H1 (cell line): ENCODE results near the gene LEMD2. TPM values are rescaled to one million over a fixed set of nuclear protein-coding genes. Genes with fewer than 3 reads are reported as not detected.

Experiments used
- CTCF ChIA-PET: fragments of 300-600 bp; sonication (Branson Sonifier 250); formaldehyde crosslinking; loops from one replicate; lab custom pipeline; 2021; ENCODE audit not compliant: partially characterized antibody; lab: Charles Lee
- POLR2A ChIA-PET: fragments of 300-600 bp; sonication (Branson Sonifier 250); formaldehyde crosslinking; loops from one replicate; lab custom pipeline; 2021; ENCODE audit warnings: inconsistent platforms; ENCODE audit not compliant: partially characterized antibody; lab: Charles Lee
- DNase-seq, 2 experiments: peaks; one replicate each; pipeline versions ENCODE4 v3.0.0 to v3.0.0-alpha.2; 2010 to 2022; ENCODE audit warnings: low spot score in 2 of 2, low read depth in 1 of 2, mixed read lengths in 1 of 2
- FAIRE-seq: peaks from 2 replicates; lab custom pipeline; 2011; peaks lifted over from hg19 to GRCh38; lab: Jason Lieb, UNC
- H2AFZ ChIP-seq: 2 replicates; pipeline ENCODE4 v1.8.1; 2012; ENCODE audit warnings: low read length, inconsistent platforms
- H2AK5ac ChIP-seq: 2 replicates; pipeline ENCODE4 v1.6.1; 2013; ENCODE audit warnings: low read depth, low read length
- H2BK120ac ChIP-seq: replicated peaks from 2 replicates; pipeline ENCODE3; 2013; ENCODE audit warnings: low read depth, low read length, inconsistent platforms
- H2BK12ac ChIP-seq: 2 replicates; pipeline ENCODE4 v1.6.1; 2013; ENCODE audit warnings: low read depth, low read length
- H2BK15ac ChIP-seq: 2 replicates; pipeline ENCODE4 v1.6.1; 2013; ENCODE audit warnings: low read length
- H2BK20ac ChIP-seq: 2 replicates; pipeline ENCODE4 v1.6.1; 2013; ENCODE audit warnings: low read length
- H2BK5ac ChIP-seq: 2 replicates; pipeline ENCODE4 v1.6.1; 2013; ENCODE audit warnings: low read depth, low read length
- H3K14ac ChIP-seq: 2 replicates; pipeline ENCODE4 v1.6.1; 2013; ENCODE audit warnings: inconsistent platforms; ENCODE audit not compliant: insufficient read length
- H3K18ac ChIP-seq: 2 replicates; pipeline ENCODE4 v1.6.1; 2013; ENCODE audit warnings: low read length; ENCODE audit errors: extremely low read depth
- H3K23ac ChIP-seq: 2 replicates; pipeline ENCODE4 v1.6.1; 2013; ENCODE audit warnings: inconsistent platforms; ENCODE audit not compliant: insufficient read length
- H3K23me2 ChIP-seq: 2 replicates; pipeline ENCODE4 v1.6.1; 2013; ENCODE audit warnings: low read depth, low read length
- H3K27ac ChIP-seq: 2 replicates; pipeline ENCODE4 v1.6.1; 2011; ENCODE audit warnings: low read depth, low read length, inconsistent platforms
- H3K27me3 ChIP-seq, 4 experiments: replicated peaks in 1 of 4; 1 replicate in 1 of 4; 2 replicates in 3 of 4; pipeline versions ENCODE4 v1.6.1 to v1.8.1; 2011 to 2013; ENCODE audit warnings: low read length in 3 of 4, mild to moderate bottlenecking in 3 of 4, inconsistent platforms in 2 of 4, mixed read lengths in 2 of 4, moderate library complexity in 1 of 4; ENCODE audit not compliant: control insufficient read depth in 3 of 4, insufficient read depth in 3 of 4; ENCODE audit errors: extremely low read depth in 1 of 4
- H3K36me3 ChIP-seq, 4 experiments: 2 replicates each; pipeline versions ENCODE4 v1.6.1 to v1.8.1; 2011 to 2013; ENCODE audit warnings: mild to moderate bottlenecking in 4 of 4, low read length in 3 of 4, moderate library complexity in 2 of 4, control low read depth in 1 of 4, inconsistent platforms in 1 of 4; ENCODE audit not compliant: insufficient read depth in 4 of 4, control insufficient read depth in 2 of 4
- H3K4ac ChIP-seq: replicated peaks from 2 replicates; pipeline ENCODE3; 2013; ENCODE audit warnings: low read length, low read depth, mixed read lengths, inconsistent platforms; ENCODE audit not compliant: insufficient read length
- H3K4me1 ChIP-seq, 4 experiments: replicated peaks in 1 of 4; 1 replicate in 1 of 4; 2 replicates in 3 of 4; pipeline versions ENCODE4 v1.6.1 to v1.8.1; 2011 to 2013; ENCODE audit warnings: low read length in 3 of 4, inconsistent platforms in 2 of 4, mixed read lengths in 1 of 4; ENCODE audit not compliant: insufficient read depth in 4 of 4, control insufficient read depth in 3 of 4
- H3K4me2 ChIP-seq, 2 experiments: 2 replicates each; pipeline versions ENCODE4 v1.6.1 to v1.8.1; 2011 to 2013; ENCODE audit warnings: low read depth in 2 of 2, low read length in 2 of 2, control low read depth in 1 of 2, inconsistent platforms in 1 of 2, mild to moderate bottlenecking in 1 of 2; ENCODE audit not compliant: insufficient read depth in 1 of 2
- H3K4me3 ChIP-seq, 4 experiments: fragments of 200-600, 300-600 bp in 1 of 4; sonication (generic), shearing (Covaris generic), sonication (Bioruptor Twin) in 1 of 4; 2 replicates each; pipeline versions ENCODE4 v1.5.1 to v1.8.1; 2011 to 2016; ENCODE audit warnings: low read length in 4 of 4, low read depth in 3 of 4, control low read depth in 2 of 4, inconsistent platforms in 2 of 4, mild to moderate bottlenecking in 2 of 4, mixed read lengths in 1 of 4, moderate library complexity in 1 of 4; ENCODE audit not compliant: insufficient read depth in 2 of 4; ENCODE audit errors: extremely low read depth in 1 of 4
- H3K56ac ChIP-seq: replicated peaks from 2 replicates; pipeline ENCODE3; 2013; ENCODE audit warnings: low read depth, mild to moderate bottlenecking, mixed read lengths, low read length, inconsistent platforms; ENCODE audit not compliant: insufficient read length
- H3K79me1 ChIP-seq: 2 replicates; pipeline ENCODE4 v1.6.1; 2013; ENCODE audit warnings: low read depth, low read length, control low read depth
- H3K79me2 ChIP-seq, 2 experiments: 2 replicates each; pipeline versions ENCODE4 v1.6.1 to v1.8.1; 2012 to 2013; ENCODE audit warnings: low read length in 2 of 2, mild to moderate bottlenecking in 2 of 2, inconsistent platforms in 1 of 2; ENCODE audit not compliant: insufficient read depth in 2 of 2, control insufficient read depth in 1 of 2
- H3K9ac ChIP-seq, 4 experiments: replicated peaks in 1 of 4; 1 replicate in 1 of 4; 2 replicates in 3 of 4; pipeline versions ENCODE4 v1.6.1 to v1.8.1; 2011 to 2013; ENCODE audit warnings: low read depth in 3 of 4, low read length in 3 of 4, control low read depth in 2 of 4, mild to moderate bottlenecking in 2 of 4, moderate library complexity in 2 of 4, inconsistent platforms in 1 of 4; ENCODE audit errors: extremely low read depth in 1 of 4
- H3K9me3 ChIP-seq, 2 experiments: 2 replicates each; pipeline versions ENCODE4 v1.6.1 to v1.8.1; 2012 to 2013; ENCODE audit warnings: mild to moderate bottlenecking in 2 of 2, moderate library complexity in 2 of 2, control low read depth in 1 of 2, inconsistent platforms in 1 of 2, low read depth in 1 of 2, low read length in 1 of 2, mixed read lengths in 1 of 2; ENCODE audit not compliant: insufficient read depth in 2 of 2
- H4K20me1 ChIP-seq, 2 experiments: replicated peaks in 1 of 2; 2 replicates each; pipeline versions ENCODE3 to v1.8.1; 2011 to 2013; ENCODE audit warnings: inconsistent platforms in 2 of 2, low read length in 2 of 2, mild to moderate bottlenecking in 1 of 2; ENCODE audit not compliant: insufficient read depth in 2 of 2, control insufficient read depth in 1 of 2
- H4K5ac ChIP-seq: 2 replicates; pipeline ENCODE4 v1.6.1; 2013; ENCODE audit warnings: low read length, low read depth, mixed read lengths, inconsistent platforms; ENCODE audit not compliant: insufficient read length
- H4K8ac ChIP-seq: 2 replicates; pipeline ENCODE4 v1.8.0; 2013; ENCODE audit warnings: mild to moderate bottlenecking, moderate library complexity, low read length, inconsistent platforms; ENCODE audit not compliant: insufficient read depth; ENCODE audit errors: extremely low read depth
- H4K91ac ChIP-seq: replicated peaks from 2 replicates; pipeline ENCODE3; 2013; ENCODE audit warnings: low read length, mixed read lengths, inconsistent platforms; ENCODE audit not compliant: insufficient read length
- BACH1 ChIP-seq: IDR thresholded peaks from 2 replicates; pipeline ENCODE4 v1.6.1; 2012; ENCODE audit warnings: low read length, improper control_type of control experiment
- BRCA1 ChIP-seq: IDR thresholded peaks from 2 replicates; pipeline ENCODE4 v1.6.1; 2012; ENCODE audit warnings: low read depth, low read length, improper control_type of control experiment
- HDAC2 ChIP-seq, 2 experiments: fragments of 300-600 bp in 1 of 2; sonication (generic) in 1 of 2; IDR thresholded peaks; 2 replicates each; pipeline ENCODE4 v1.6.1; 2011 to 2012; ENCODE audit warnings: low read depth in 2 of 2, low read length in 2 of 2, mild to moderate bottlenecking in 2 of 2, moderate library complexity in 2 of 2, borderline replicate concordance in 1 of 2, inconsistent platforms in 1 of 2
- HDAC6 ChIP-seq: IDR thresholded peaks from one replicate; pipeline ENCODE4 v1.7.1; 2012; ENCODE audit warnings: low read depth, mild to moderate bottlenecking, inconsistent platforms, low read length, moderate library complexity
- JUND ChIP-seq: IDR thresholded peaks from 2 replicates; pipeline ENCODE4 v1.6.1; 2011; ENCODE audit warnings: mild to moderate bottlenecking, improper control_type of control experiment, low read length
- KDM4A ChIP-seq: IDR thresholded peaks from one replicate; pipeline ENCODE4 v1.7.1; 2012; ENCODE audit warnings: low read depth, mild to moderate bottlenecking, moderate library complexity, low read length, inconsistent platforms; ENCODE audit not compliant: severe bottlenecking
- KDM5A ChIP-seq: fragments of 200-600 bp; IDR thresholded peaks from 2 replicates; pipeline ENCODE4 v1.7.1; 2012; ENCODE audit warnings: mild to moderate bottlenecking, low read length, inconsistent platforms, mixed read lengths
- MAX ChIP-seq: IDR thresholded peaks from 2 replicates; pipeline ENCODE4 v1.6.1; 2012; ENCODE audit warnings: inconsistent platforms
- NANOG ChIP-seq: IDR thresholded peaks from 2 replicates; pipeline ENCODE4 v1.6.1; 2011; ENCODE audit warnings: low read length, low read depth, mild to moderate bottlenecking, inconsistent platforms; ENCODE audit not compliant: insufficient read depth, poor library complexity, severe bottlenecking
- POLR2A ChIP-seq, 2 experiments: IDR thresholded peaks; 1 replicate in 1 of 2; 2 replicates in 1 of 2; pipeline ENCODE4 v1.6.1; 2011; ENCODE audit warnings: low read depth in 2 of 2, low read length in 2 of 2, mild to moderate bottlenecking in 2 of 2; ENCODE audit errors: control extremely low read depth in 1 of 2
- SIN3A ChIP-seq, 2 experiments: IDR thresholded peaks in 1 of 2; conservative IDR thresholded peaks in 1 of 2; 2 replicates each; pipeline ENCODE4 v1.6.1; 2011 to 2012; ENCODE audit warnings: low read length in 2 of 2, improper control_type of control experiment in 1 of 2, low read depth in 1 of 2, mild to moderate bottlenecking in 1 of 2
- WGBS, 2 experiments: shearing (Covaris generic) in 1 of 2; methylation state at CpG; one replicate each; pipeline versions ENCODE4 v1.1.6 to v1.1.7; 2013 to 2015; ENCODE audit warnings: low lambda C conversion rate in 2 of 2, mixed read lengths in 2 of 2, inconsistent platforms in 1 of 2, low coverage in 1 of 2, missing lambda C conversion rate in 1 of 2; ENCODE audit not compliant: insufficient replicate concordance in 2 of 2, insufficient coverage in 1 of 2, insufficient read length in 1 of 2; ENCODE audit errors: extremely low coverage in 1 of 2, missing lambda C conversion rate in 1 of 2; 5-methylcytosine and 5-hydroxymethylcytosine counted together
- polyA plus RNA-seq, 7 experiments: library from polyadenylated mRNA; depleted of rRNA in 3 of 7; stranded (reverse) in 5 of 7; unstranded in 2 of 7; fragments of >200 nt in 5 of 7; fragments of 200-250 nt in 2 of 7; gene quantifications; 1 replicate in 5 of 7; 2 replicates in 1 of 7; 4 replicates in 1 of 7; pipeline versions ENCODE4 v1.2.1 to v1.2.3, GENCODE V29; 2011 to 2013; ENCODE audit warnings: missing spikeins in 2 of 7, mixed read lengths in 2 of 7
- total RNA-seq: library from RNA; stranded (reverse); fragmentation: NEBNext Ultra II Directional; extraction: Animal tissue kit (Norgen Biotek cat#: 25700); gene quantifications from 2 replicates; pipeline ENCODE4 v1.2.1, GENCODE V29; 2021

Gene LEMD2
- total and polyA plus RNA-seq, 2 of the 8 experiments (the other 6 are each of a cell fraction or from before 2014, with no cell fraction given): 32.7 to 57.3 TPM

- Histone ChIP-seq H3K23me2 (peaks cover 2% of the 10 kb centered on the region), H3K79me2 (peaks cover 11 to 45% of the 10 kb centered on the region in 2 experiments), H2BK120ac (no peak overlapping the region), H3K18ac (peak overlapping the region; percentile 62), H3K4me3 (peak overlapping the region; percentile 59 to 94 (median 74)), H3K27ac (peak overlapping the region; percentile 76), H3K79me1 (peaks cover 8% of the 10 kb centered on the region), H2BK5ac (peak overlapping the region; percentile 81), H3K14ac (no peak overlapping the region), H4K8ac (peak overlapping the region; percentile 95), H2BK12ac (0 out of 2 replicates have a peak overlapping the region, but pooled peaks have one; percentile 72), H3K27me3 (no peaks in the 10 kb centered on the region), H3K9me3 (no peaks in the 10 kb centered on the region), H4K5ac (peak overlapping the region; percentile 73), H3K56ac (peak overlapping the region; percentile 34), H4K20me1 (peaks cover 0 to 2% of the 10 kb centered on the region in 2 experiments), H3K36me3 (peaks cover 8 to 25% (median 15%) of the 10 kb centered on the region in 4 experiments), H4K91ac (peak overlapping the region; percentile 36), H2AFZ (no peak overlapping the region), H3K23ac (no peak overlapping the region), H2AK5ac (no peak overlapping the region), H3K4me1 (peaks cover 18 to 60% (median 27%) of the 10 kb centered on the region in 4 experiments), H3K4ac (no peak overlapping the region), H3K4me2 (peak overlapping the region; percentile 83 to 93), H2BK20ac (no peak overlapping the region), H3K9ac (peak overlapping the region; percentile 70 to 84 (median 80)), H2BK15ac (no peak overlapping the region; the same call in 1 of the 2 replicates)
- FAIRE-seq (no peak), DNase-seq (no peak)
- ChIA-PET POLR2A (interaction anchor here (0.8 to 4.5 kb wide), 10 partner anchors 8 to 231 kb away, joined by 3 to 39 read pairs (median 3); no protein-coding TSS in a partner anchor), CTCF (interaction anchor here (0.8 to 2.2 kb wide), 14 partner anchors 8 to 354 kb away, joined by 3 to 11 read pairs (median 5); partner anchors contain the start of gene MLN)
- no peak for TF ChIP-seq BACH1
- TF ChIP-seq HDAC6: no peak
- 0 out of 4 replicates have a peak, but pooled peaks have one; percentile 41 to 49 for TF ChIP-seq SIN3A (conservative IDR thresholded peaks at IDR 0.05 in 1 of 2, IDR thresholded peaks at IDR 0.05 in 1 of 2; ENCODE audit: low read depth in 1 of 2, low read length in 2 of 2)
- peak in 1 of 2 experiments; percentile 46; a peak in 1 of 4 replicates for TF ChIP-seq HDAC2 (IDR thresholded peaks at IDR 0.05; ENCODE audit: borderline replicate concordance in 1 of 2, low read depth in 2 of 2, low read length in 2 of 2)
- no peak for TF ChIP-seq NANOG
- TF ChIP-seq POLR2A (IDR thresholded peaks at IDR 0.05; ENCODE audit: control extremely low read depth in 1 of 2, low read depth in 2 of 2, low read length in 2 of 2): peak in 1 of 2 experiments; percentile 36; a peak in 1 of 3 replicates
- no peak for TF ChIP-seq JUND
- TF ChIP-seq KDM4A: peak; percentile 17
- TF ChIP-seq KDM5A: 0 out of 2 replicates have a peak, but pooled peaks have one; percentile 20
- TF ChIP-seq BRCA1: no peak
- TF ChIP-seq MAX: peak; percentile 38; the same call in 1 of the 2 replicates
- WGBS, 2 experiments: 1% methylated on average over 43 of the region's 53 CpGs; no CpG with 5 or more reads in 1 of the 2 experiments
Observed at GRCh38 chr6:33787954-33788693, 806 bp downstream of the LEMD2 start.
